ENCODE results near the gene SMTNL2.

SMTNL2 gene

DNA sequence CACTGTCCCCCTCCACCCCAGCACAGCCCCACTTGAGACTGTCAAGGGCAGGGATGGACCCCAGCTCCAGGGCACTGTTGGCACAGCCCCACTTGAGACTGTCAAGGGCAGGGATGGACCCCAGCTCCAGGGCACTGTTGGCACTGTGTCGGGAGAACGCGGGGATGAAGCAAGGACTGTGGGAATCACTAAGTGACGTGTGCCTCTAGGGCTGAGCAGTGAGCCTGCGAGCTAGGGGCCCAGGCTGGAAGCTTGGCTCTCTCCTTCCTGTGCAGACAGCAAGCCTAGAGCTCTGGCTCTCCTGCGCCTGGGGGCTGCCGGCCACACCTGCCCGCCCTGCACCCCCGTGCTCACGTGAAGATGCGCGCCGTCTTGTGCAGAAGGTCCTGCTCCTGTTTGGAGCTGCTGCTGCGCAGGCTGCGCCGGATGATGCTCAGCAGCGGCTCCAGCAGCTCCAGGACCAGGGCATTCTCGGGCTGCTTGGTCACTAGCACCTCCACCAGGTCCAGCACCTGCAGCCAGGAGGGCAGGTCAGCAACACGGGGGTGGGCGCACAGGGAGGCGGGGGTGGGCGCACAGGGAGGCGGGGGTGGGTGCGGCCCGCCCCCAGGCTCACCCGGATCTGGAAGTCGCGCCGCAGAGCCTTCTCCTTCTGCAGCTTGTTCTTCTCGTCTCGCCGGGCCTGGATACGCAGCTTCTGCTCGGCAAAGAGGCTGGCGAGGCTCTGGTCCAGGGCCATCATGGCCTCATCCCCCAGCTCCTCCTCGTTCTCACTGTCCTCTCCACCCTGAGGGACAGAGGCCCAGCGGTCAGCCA, 40.0 kb upstream of the SMTNL2 start:
- DNase-seq (ENCODE audit: low read depth), result no peak
- no peak overlapping the region for H3K4me3 ChIP-seq (ENCODE audit: low read depth, low read length)

DNA sequence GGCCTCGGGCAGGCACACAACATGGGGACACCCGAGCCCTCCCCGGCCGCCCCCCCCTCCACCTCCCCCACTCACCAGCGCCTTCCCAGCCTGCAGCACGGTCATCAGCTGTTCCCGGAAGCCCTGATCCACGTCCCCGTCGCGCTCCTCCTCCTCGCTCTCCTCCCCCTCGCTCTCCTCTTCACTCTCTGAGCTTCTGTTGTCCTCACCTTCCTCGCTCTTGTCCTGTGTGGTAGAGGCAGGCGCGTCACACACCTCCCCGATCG, 39.4 kb upstream of the SMTNL2 start:
- DNase-seq (ENCODE audit: low read depth), result no peak
- no peak overlapping the region for H3K4me3 ChIP-seq (ENCODE audit: low read depth, low read length)

DNA sequence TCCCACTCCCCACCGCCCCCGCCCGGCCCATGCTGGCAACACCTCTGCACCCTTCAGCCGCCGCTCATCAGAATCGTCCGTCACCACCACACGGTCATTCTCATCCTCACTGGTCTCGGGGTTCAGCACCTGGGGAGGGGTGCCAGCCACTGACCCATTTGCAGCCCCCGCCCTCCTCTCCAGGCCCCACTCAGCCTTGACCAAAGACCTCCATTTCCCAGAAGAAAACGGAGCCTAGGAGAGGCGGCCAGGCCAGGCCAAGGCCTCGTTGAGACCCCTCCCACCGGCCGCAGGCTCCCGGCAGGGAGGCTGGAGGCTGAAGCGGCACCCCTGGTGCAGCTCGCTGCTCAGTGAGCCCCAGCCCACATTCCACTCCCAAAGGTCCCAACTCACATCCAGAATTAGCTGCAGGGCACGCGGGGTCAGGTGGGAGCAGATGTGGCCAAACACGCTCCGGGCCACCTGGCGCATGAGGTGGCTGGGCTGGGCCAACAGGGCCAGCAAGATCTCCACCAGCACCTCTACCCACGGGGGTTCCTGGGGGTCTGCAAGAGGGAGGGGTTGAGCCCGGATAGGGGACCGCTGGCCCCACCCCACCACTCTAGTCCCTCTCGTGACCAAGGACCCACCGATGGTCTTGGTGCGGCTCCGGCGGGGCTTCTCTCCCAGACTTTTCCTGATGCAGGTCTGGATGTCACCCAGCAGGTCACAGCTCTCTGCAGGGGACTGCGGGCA, 38.9 kb upstream of the SMTNL2 start:
- H3K4me3 ChIP-seq (ENCODE audit: low read depth, low read length), result no peak overlapping the region
- DNase-seq (ENCODE audit: low read depth), result no peak

DNA sequence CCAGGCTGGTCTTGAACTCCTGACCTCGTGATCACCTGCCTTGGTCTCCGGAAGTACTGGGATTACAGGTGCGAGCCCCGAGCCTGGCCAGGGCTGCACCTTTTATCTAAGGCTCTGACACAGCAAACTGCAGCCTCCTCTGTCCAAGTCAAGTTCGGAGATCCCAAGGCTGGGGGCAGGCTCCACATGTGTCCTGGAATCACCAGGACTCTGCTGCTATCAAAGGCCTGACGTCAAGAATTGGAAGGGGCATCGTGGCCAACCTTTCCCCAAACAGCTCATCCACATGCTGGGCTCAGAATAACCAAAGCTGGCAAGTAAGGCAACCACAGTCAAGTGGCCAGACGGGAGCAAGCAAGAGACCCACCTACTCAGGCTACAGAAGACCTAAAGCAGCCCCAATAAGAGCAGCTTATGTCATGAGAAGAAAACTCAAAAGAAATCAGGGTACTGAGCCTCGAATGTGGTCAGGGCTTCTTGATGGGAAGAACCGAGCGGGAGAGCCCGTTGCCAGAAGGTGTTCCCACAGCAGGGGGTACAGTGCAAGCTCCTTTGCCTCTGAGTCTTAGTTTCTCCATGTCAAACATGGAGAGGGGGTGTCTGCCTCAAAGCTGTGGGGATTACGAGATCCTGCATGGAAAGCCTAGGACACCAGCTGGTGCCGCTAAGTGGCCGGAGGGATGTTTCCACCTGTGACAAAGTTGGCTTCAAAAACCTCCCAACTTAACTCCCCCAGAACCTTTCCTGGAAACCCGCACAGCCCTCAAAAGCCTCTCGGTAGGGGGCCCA, 37.0 kb upstream of the SMTNL2 start:
- no peak for DNase-seq (ENCODE audit: low read depth)
- H3K4me3 ChIP-seq (ENCODE audit: low read depth, low read length), result no peak overlapping the region

DNA sequence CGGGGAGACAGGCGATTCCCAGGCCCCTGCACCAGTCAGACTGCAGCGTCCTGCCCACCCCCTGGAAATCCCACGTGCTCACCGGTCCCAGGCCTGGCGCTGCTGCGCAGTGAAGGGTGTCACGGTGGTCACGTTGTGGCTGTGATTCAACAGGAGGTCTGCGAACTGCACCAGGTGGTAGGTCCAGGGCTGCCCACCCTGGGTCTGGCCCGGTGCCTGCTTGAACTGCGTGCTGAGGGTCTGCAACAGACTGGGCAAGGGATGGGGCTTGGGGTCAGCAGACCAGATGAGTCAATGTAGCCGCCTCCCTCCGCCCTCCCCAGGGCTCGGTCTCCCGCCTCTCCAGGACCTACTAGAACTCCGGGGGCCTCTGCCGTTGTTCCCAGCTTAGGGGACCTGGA, 36.3 kb upstream of the SMTNL2 start:
- no peak for DNase-seq (ENCODE audit: low read depth)

DNA sequence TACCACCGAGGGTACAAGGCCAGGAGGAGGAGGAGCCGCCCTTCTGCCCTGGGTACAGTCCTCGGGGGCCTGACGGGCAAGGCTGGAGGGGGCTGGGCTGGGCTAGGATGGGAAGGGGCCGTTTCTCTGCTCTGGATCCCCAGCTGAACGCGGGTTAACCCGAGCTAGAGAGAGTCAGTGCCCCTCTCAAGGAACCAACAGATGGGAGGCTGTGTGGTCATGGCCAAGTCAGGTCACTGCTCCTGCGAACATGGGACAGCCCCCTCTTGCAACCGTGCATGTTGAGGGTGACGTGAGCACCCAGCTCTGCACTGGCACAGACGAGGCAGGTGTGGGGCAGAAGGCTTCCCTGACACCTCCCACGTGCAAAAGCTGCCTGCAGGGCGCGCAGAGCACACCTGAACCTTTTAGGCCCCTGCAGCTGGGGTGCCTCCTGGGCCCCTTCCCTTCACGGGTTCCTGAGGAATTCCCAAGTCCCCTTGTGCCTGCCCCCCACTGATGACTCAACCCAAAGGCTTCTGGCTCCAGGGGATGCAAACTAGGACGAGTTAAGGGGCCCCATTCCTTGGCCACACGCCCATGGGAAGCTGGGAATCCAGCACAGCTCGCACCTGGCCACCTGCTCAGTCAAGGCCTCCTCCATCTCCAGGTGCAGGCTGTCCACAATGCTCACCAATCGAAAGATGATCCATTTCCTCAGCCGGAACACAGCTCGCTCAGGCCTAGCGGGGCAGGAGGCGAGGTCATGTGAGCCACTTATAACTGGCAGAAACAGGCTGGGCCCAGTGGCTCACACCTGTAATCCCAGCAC, 35.4 kb upstream of the SMTNL2 start:
- no peak for DNase-seq (ENCODE audit: low read depth)
- H3K4me3 ChIP-seq (ENCODE audit: low read depth, low read length), result no peak overlapping the region

More for the DNA sequence above, 36.3 kb upstream of the SMTNL2 start:
- no peak overlapping the region for H3K4me3 ChIP-seq (ENCODE audit: low read depth, low read length)

DNA sequence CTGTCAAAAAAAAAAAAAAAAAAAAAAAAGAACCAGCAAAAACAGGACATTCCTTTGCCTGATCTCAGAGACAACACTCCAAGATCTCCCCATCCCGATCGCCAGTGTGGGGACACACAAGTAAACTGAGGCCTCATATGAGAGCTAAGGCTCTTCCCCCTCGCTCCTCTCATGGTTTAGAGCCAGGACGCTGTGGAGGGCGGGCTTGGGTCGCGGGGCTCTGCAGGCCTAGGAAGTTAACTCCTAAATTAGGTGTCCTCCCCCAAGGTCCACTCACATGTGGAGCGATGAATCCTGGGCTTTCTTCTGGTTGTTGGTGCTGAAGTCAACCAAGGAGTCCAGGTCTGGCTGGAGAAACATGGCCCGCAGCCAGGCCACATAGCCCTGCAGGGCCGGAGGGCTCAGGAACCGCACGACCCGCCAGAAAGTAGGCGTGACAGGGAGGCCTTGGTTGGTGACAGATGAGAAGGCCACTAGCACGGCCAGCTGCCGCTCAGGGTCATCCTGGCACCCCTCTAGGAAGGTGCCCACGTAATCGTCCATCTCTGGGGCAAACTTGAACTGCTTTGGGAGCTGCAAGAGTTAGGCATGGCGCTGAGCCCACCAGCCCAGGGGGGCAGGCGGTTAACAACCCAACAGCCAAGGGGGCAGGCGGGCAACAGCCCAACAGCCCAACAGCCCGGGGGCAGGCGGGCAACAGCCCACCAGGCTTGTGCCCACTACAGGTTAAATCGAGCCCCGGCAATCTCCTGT, 34.4 kb upstream of the SMTNL2 start:
- no peak overlapping the region for H3K4me3 ChIP-seq (ENCODE audit: low read depth, low read length)
- no peak for DNase-seq (ENCODE audit: low read depth)

DNA sequence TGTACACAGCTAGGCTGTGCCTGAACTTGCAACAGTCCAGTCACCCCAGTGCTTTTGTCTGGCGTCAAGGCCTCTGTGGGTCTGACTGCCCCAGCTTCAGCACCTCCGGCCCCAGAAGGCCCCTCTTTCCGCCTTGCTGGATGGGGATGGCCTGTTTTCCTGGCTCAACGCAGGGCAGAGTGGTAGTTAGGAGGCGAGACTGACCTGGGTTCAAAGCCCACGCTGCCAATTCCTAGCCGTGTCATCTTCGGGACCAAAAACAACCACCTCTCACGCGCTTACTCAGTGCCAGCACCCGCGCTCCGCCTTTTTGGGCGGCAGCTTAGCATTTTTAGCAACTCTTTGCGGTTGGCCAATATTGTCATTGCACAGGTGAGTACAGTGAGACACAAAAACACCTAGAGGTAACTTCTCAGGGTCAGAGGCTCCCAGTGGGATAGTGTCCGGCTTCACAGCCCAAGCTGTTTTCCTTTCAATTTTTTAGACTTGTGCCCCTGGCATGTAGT, 33.7 kb upstream of the SMTNL2 start:
- DNase-seq (ENCODE audit: low read depth), result no peak
- no peak overlapping the region for H3K4me3 ChIP-seq (ENCODE audit: low read depth, low read length)

DNA sequence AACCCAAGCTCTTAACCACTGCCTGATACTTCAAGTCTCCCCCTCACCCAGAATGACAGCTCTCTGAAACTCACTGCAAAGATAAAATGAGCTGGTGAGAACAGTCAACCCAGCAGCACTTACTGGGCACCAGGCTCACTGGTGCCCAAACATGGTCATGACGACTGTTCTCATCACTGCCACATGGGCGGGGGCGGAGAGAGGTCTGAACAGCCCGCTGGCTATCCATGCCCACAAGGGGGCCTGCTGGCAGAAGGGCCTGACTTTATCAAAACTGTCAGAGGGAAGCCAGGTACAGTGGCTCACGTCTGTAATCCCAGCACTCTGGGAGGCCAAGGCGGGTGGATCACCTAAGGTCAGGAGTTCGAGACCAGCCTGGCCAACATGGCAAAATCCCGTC, 33.2 kb upstream of the SMTNL2 start:
- H3K4me3 ChIP-seq (ENCODE audit: low read depth, low read length), result no peak overlapping the region
- no peak for DNase-seq (ENCODE audit: low read depth)

DNA sequence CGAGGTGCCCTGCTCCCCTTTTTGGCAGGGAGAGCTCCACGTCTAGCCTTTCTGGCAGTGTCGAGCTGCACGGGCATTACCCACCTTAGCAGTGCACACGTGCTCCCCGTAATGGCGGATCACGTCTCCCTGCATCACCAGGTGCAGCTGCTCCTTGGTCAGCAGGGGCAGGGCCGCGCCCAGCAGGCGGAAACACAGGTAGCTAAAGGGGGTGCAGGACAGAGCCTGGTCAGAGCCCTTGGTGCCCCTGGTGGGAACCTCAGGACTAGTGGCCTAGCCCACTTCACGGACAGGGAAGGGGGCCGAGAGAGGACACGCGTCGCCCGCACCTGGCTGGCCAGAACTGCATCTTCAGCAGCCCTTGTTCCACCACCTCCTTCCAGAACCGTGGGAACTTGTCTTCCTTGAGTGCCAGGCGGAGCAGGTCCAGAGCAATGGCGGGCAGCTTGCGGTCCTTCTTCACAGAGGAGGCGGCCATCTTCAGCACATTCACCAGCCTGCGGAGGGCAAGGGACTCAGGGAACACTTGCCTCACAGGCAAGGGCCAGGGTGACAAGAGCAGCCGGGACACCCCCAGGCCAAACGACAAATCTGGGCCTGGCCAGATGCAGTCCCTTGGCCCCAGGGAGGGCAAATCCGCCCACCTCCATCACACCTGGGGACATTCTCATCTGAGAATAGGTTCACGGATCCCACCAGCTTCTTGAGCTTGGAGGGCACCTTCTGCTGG, 32.4 kb upstream of the SMTNL2 start:
- H3K4me3 ChIP-seq (ENCODE audit: low read depth, low read length), result no peak overlapping the region
- no peak for DNase-seq (ENCODE audit: low read depth)

DNA sequence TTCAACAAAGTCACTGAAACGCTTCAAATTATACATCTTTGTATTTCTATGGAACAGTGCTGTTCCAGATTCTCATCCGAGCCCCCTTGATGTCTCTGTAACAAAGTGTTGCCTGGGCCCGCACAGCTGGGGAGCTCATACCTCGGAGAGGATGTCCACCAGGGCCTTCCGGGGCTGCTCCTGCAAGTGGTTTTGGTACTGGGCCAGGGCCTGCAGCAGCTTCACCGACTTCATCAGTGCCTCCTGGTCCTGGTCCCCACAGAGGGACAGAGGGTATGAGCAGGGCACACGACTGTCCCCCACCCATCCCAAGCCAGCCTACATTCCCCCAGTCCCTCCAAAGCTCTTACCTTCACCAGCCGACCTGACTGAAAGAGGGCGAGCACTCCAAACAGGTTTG, 30.7 kb upstream of the SMTNL2 start:
- no peak for DNase-seq (ENCODE audit: low read depth)
- H3K4me3 ChIP-seq (ENCODE audit: low read depth, low read length), result peak overlapping the region; percentile 98

DNA sequence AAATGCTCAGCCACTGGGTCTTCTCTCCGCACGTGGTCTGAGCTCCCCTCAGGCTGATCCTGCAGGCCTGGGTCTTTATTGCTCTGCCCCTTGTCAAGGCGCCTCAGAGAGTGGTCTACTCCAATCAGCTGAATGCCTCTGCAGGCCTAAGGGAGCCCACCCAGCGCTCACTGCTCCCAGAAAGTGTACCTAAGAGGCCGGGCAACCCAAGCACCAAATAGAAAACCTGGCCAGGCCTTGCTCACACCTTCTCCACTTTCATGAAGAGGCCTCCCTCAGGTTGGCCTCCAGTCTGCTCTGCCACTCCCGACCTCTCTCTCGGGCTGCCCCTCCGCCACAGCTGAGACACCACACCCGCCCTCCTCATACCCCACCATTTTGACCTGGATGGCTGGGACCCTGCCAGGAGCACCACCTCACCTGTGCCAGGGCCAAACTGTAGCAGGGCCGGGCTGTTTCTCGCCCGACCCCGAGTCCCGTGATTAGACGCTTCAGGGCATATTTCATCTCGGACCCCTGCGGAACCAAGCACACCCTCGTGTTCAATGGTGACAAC, 29.8 kb upstream of the SMTNL2 start:
- H3K4me3 ChIP-seq (ENCODE audit: low read depth, low read length), result peak overlapping the region; percentile 98
- no peak for DNase-seq (ENCODE audit: low read depth)

DNA sequence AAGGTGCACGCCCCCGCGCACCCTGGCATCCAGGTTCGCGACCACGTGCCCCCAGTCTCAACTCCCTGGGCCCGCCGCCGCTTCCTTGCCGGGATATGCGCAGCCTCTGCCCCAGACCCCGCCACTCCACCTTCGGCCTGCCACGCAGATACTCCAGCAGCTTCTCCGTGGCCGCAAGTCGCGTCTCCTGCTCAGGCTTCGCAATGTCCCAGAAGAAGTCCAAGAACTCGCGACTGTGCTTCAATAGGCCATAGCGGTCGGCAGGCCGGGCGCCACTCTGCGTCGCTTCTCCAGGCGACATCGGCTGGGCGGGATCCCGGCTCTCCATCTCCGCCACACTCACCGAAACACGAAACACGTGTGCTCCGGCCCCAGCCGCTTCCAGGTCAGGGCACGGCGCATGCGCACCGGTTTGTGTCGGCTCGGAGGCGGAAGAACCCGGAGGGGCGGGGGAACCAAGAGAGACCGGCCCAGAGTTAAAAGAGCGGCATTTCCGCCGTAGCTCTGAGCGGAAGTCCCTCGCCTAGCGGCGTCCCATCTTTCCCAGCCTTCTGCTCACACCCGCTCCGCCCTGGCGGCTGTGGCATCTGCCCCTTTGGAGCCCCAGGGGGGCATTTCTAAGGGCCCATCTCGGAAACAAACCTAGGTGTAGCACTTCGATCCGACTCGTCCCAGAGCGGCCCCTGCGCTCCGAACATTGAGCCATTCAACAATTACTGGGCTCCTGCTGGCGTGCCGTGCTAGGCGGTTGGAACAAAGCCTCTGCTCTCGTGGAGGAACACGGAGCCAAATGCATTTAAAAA, 29.1 kb upstream of the SMTNL2 start, which contains the start of gene MYBBP1A:
Gene MYBBP1A, minus strand, starts transcription at position 388 of the 803 bp plus-strand sequence. Its CDS starts 60 bp downstream, at position 328.
- H3K4me3 ChIP-seq (ENCODE audit: low read depth, low read length), result peak within 1 kb of the TSS; percentile 98
- peak; percentile 71 for DNase-seq (ENCODE audit: low read depth)

DNA sequence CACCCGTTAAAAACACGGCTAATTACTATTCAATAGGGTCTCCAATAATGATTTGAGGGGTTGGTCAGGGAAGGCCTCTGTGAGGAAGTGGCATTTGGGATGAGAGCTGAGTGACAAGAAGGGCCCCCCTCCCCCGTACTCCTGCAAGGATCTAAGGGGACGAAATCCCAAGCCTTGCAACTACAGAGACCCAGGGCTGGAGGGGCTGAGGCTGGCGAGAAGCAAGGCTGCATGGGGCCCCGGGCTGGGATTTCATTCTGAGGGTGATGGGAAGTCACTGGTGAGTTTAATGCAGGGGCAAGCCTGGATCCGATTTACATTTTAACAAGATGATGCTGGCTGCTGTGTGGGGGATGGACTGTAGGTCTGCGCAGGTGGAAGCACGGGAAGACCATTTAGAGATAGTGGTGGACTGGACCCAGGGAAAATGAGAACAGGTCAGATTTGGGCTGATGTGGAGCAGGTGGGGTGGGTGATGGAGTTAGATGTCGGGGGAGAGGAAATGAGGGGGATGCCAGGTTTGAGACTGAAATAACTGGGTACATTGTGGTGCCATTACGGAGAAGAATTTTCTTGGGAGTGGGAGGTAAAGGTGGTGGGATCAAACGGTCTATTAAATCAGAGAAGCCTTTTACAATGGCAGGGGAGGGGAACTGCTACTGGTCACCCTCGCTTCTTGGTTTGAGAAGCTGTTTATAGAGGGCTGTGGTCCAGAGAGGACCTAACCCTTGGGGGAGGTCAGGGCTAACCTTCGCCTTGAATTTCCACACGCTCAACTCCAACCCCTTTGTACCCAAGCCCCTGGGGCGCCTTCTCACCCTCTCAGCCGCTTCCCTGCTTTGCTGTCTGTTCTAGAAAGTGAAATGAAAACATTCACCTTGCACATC, 28.2 kb upstream of the SMTNL2 start:
- H3K4me3 ChIP-seq (ENCODE audit: low read depth, low read length), result peak overlapping the region; percentile 98
- no peak for DNase-seq (ENCODE audit: low read depth)

DNA sequence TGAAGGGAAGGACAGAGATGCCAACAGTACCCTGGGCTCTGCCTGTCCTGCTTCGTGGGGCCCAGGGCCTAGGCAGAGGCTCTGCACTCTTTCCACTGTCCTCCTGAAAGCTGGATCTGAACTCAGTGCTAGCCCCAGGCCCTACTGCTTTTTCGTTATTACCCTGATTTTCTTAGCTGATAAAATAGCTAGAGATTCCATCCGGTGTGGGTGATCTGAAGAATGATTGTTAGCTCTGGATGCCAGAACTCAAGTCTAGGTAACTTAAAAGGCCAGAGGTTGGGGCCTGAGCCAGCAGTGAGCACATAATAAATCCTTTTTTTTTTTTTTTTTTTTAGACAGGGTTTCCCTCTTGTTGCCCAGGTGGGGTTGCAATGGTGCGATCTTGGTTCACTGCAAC, 27.3 kb upstream of the SMTNL2 start:
- DNase-seq (ENCODE audit: low read depth), result no peak
- no peak overlapping the region for H3K4me3 ChIP-seq (ENCODE audit: low read depth, low read length)
